Neural cell (in vitro differentiated cells): ENCODE data around the gene IMMP2L.
"Not testable (repeated sequence)": the region's sequence is repeated elsewhere in the genome, so short reads cannot be mapped to it uniquely, and the experiment has no call there.

Source experiments
- CTCF ChIP-seq: fragments of 450-650 bp; IDR thresholded peaks from 2 replicates; pipeline ENCODE4 v1.5.1; 2014; ENCODE audit warnings: antibody characterized with exemption, mild to moderate bottlenecking, moderate library complexity; ENCODE audit not compliant: poor library complexity, severe bottlenecking
- EP300 ChIP-seq: fragments of 450-650 bp; conservative IDR thresholded peaks from 2 replicates; pipeline ENCODE4 v1.6.1; 2014; ENCODE audit warnings: antibody characterized with exemption, mild to moderate bottlenecking, moderate library complexity; ENCODE audit not compliant: poor library complexity, severe bottlenecking
- EZH2 ChIP-seq: fragments of 200-600, 300-800 bp; shearing (Covaris generic), sonication (generic); IDR thresholded peaks from 2 replicates; pipeline ENCODE4 v1.6.1; 2014; ENCODE audit warnings: antibody characterized with exemption, low read length, borderline replicate concordance, mild to moderate bottlenecking; ENCODE audit not compliant: insufficient read depth, poor library complexity, severe bottlenecking
- MXI1 ChIP-seq: fragments of 450-650 bp; conservative IDR thresholded peaks from 2 replicates; pipeline ENCODE4 v1.6.1; 2014; ENCODE audit warnings: antibody characterized with exemption, mild to moderate bottlenecking; ENCODE audit not compliant: poor library complexity, severe bottlenecking
- POLR2AphosphoS5 ChIP-seq: IDR thresholded peaks from 2 replicates; pipeline ENCODE4 v1.6.1; 2012
- REST ChIP-seq: IDR thresholded peaks from 2 replicates; pipeline ENCODE4 v1.6.1; 2012; ENCODE audit warnings: borderline replicate concordance
- SMC3 ChIP-seq: fragments of 450-650 bp; conservative IDR thresholded peaks from 2 replicates; pipeline ENCODE4 v1.6.1; 2014; ENCODE audit warnings: antibody characterized with exemption, mild to moderate bottlenecking, moderate library complexity; ENCODE audit not compliant: poor library complexity
- TAF1 ChIP-seq: IDR thresholded peaks from 2 replicates; pipeline ENCODE4 v1.6.1; 2012; ENCODE audit warnings: low read depth

- TF ChIP-seq CTCF, SMC3, POLR2AphosphoS5, TAF1, EZH2, EP300, MXI1, REST: not testable (repeated sequence)
These were observed 19.6 kb upstream of the IMMP2L start for GRCh38 chr7:111581784-111582488.
